Esophagus muscularis mucosa (tissue), 4 donors: ENCODE measurements around the gene TRRAP. TPM values are rescaled to one million over a fixed set of nuclear protein-coding genes. Genes with fewer than 3 reads are reported as not detected.

Experiments
- DNase-seq: peaks from one replicate; pipeline ENCODE4 v3.0.0-alpha.2; 2017; ENCODE audit errors: extremely low spot score
- H3K27ac ChIP-seq, 4 donors: fragments of 200-600 bp; sonication (generic); replicated peaks in 1 of 4; 1 replicate in 3 of 4; 2 replicates in 1 of 4; pipeline ENCODE4 v1.5.1; 2016 to 2019; ENCODE audit warnings: mild to moderate bottlenecking in 1 of 4
- H3K27me3 ChIP-seq, 4 donors: fragments of 200-600 bp; sonication (generic); one replicate each; pipeline versions ENCODE4 v1.5.1 to v1.6.0; 2016 to 2019
- H3K36me3 ChIP-seq, 4 donors: fragments of 200-600 bp; sonication (generic); one replicate each; pipeline ENCODE4 v1.5.1; 2016 to 2019
- H3K4me1 ChIP-seq, 4 donors: fragments of 200-600 bp; sonication (generic); one replicate each; pipeline ENCODE4 v1.5.1; 2016 to 2019
- H3K4me3 ChIP-seq, 4 donors: fragments of 200-600 bp; sonication (generic); 1 replicate in 2 of 4; 2 replicates in 2 of 4; pipeline ENCODE4 v1.5.1; 2016 to 2019; ENCODE audit warnings: mild to moderate bottlenecking in 4 of 4, moderate library complexity in 1 of 4
- H3K9me3 ChIP-seq, 4 donors: fragments of 200-600 bp; sonication (generic); 1 replicate in 3 of 4; 2 replicates in 1 of 4; pipeline ENCODE4 v1.5.1; 2016 to 2019
- CTCF ChIP-seq, 3 experiments: fragments of 200-600 bp in 2 of 3; fragments of 450-650 bp in 1 of 3; sonication (generic) in 2 of 3; IDR thresholded peaks; one replicate each; pipeline ENCODE4 v1.5.1; 2017 to 2019; ENCODE audit warnings: antibody characterized with exemption in 3 of 3, mild to moderate bottlenecking in 2 of 3, moderate library complexity in 1 of 3
- EP300 ChIP-seq: sonication (generic); formaldehyde crosslinking; IDR thresholded peaks from one replicate; pipeline ENCODE4 v1.6.1; 2017; ENCODE audit warnings: antibody characterized with exemption
- POLR2A ChIP-seq: fragments of 450-650 bp; IDR thresholded peaks from one replicate; pipeline ENCODE4 v1.6.1; 2017; ENCODE audit warnings: antibody characterized with exemption, moderate library complexity, mild to moderate bottlenecking, low read depth
- POLR2AphosphoS5 ChIP-seq, 2 donors: sonication (generic); formaldehyde crosslinking; IDR thresholded peaks; one replicate each; pipeline ENCODE4 v1.6.1; 2017; ENCODE audit warnings: antibody characterized with exemption in 2 of 2
- WGBS: methylation state at CpG from one replicate; pipeline ENCODE4 v1.1.5; 2018; 5-methylcytosine and 5-hydroxymethylcytosine counted together
- intact Hi-C: fragments of 100-400 bp; cut with DNase I; formaldehyde crosslinking; loops from one replicate; pipeline ENCODE4 v1.15.1; 2023
- total RNA-seq, 4 donors: library from RNA; depleted of rRNA; stranded (reverse); fragments of >200 nt; gene quantifications; one replicate each; pipeline versions ENCODE4 v1.1.0 to v1.2.1, GENCODE V29; 2016

TRRAP gene
- total RNA-seq, 4 donors from 2014 or later: 22.9 to 38.0 (median 29.7) TPM

DNA sequence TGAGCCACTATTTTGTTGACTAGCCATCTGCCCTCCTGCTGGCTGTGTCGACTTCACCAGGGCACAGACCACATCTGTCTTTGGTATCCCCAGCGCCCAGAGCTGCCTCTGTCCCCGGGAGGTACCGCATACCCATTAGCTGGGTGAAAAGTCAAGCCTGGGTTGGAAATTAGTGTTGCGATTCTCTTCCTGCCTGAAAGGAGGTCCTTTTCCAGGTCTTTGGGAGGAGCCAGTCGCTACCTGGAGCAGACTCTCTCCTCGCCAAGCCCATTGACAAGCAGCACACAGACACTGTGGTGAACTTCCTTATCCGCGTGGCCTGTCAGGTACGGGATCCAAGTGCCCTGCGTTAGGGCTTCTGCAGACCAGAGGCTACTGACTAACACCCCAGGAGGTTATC is 79.4 kb downstream of the TRRAP start:
- no peak for TF ChIP-seq POLR2A
- no peak for TF ChIP-seq POLR2AphosphoS5 (IDR thresholded peaks at IDR 0.05)
- DNase-seq: no peak
- Histone ChIP-seq H3K36me3 (peaks cover 92 to 100% (median 99%) of the 10 kb centered on the region in 4 donors), H3K27ac (no peak overlapping the region), H3K4me3 (no peak overlapping the region), H3K4me1 (no peaks in the 10 kb centered on the region), H3K27me3 (no peaks in the 10 kb centered on the region), H3K9me3 (no peaks in the 10 kb centered on the region)
- intact Hi-C loops: no loop called here
- 91% methylated on average over 11 of the region's 11 CpGs for WGBS

- TF ChIP-seq EP300 (no peak), POLR2A (no peak), CTCF (IDR thresholded peaks at IDR 0.05) (no peak), POLR2AphosphoS5 (IDR thresholded peaks at IDR 0.05) (no peak)
- H3K9me3 ChIP-seq: no peaks in the 10 kb centered on the region
- no peak for DNase-seq
- H3K27ac ChIP-seq: no peak overlapping the region
- no peaks in the 10 kb centered on the region for H3K27me3 ChIP-seq
- no peak overlapping the region for H3K4me3 ChIP-seq
- WGBS: 96% methylated on average over 9 of the region's 9 CpGs
- no peaks in the 10 kb centered on the region for H3K4me1 ChIP-seq
- intact Hi-C loops: no loop called here
- H3K36me3 ChIP-seq: peaks cover 90 to 100% (median 99%) of the 10 kb centered on the region in 4 donors
Measured at GRCh38 chr7:98958968-98959367, 80.6 kb downstream of the TRRAP start.

GRCh38 chr7:98963305-98963704 is 85.0 kb downstream of the TRRAP start:
- H3K27ac ChIP-seq: no peak overlapping the region
- no peaks in the 10 kb centered on the region for H3K9me3 ChIP-seq
- H3K27me3 ChIP-seq: no peaks in the 10 kb centered on the region
- no peak overlapping the region for H3K4me3 ChIP-seq
- no peak for DNase-seq
- no peak for TF ChIP-seq POLR2AphosphoS5 (IDR thresholded peaks at IDR 0.05)
- TF ChIP-seq EP300: no peak
- TF ChIP-seq CTCF (IDR thresholded peaks at IDR 0.05): no peak
- TF ChIP-seq POLR2A: no peak
- peaks cover 87 to 100% (median 99%) of the 10 kb centered on the region in 4 donors for H3K36me3 ChIP-seq
- intact Hi-C loops: no loop called here
- H3K4me1 ChIP-seq: no peaks in the 10 kb centered on the region
- 90% methylated on average over 9 of the region's 10 CpGs for WGBS

DNA sequence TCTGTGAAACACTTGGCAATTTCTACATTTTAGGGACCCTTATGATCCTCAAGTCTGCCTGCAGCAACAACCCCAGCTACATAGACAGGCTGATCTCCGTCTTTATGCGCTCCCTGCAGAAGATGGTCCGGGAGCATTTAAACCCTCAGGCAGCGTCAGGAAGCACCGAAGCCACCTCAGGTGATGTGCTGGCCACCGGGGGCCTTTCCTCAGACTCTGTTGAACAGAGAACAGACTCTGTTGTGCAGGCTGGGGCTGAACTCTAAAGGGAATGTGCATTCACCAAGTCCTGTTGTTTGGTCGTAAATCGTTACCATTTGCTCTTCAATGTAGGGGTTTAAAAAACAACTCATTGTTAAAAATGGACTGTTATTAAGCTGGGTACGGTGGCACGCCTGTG is 86.3 kb downstream of the TRRAP start:
- no peak for DNase-seq
- 99% methylated on average over 10 of the region's 10 CpGs for WGBS
- Histone ChIP-seq H3K36me3 (peaks cover 89 to 100% (median 99%) of the 10 kb centered on the region in 4 donors), H3K4me1 (no peaks in the 10 kb centered on the region), H3K4me3 (no peak overlapping the region), H3K27me3 (no peaks in the 10 kb centered on the region), H3K27ac (no peak overlapping the region), H3K9me3 (no peaks in the 10 kb centered on the region)
- intact Hi-C loops: no loop called here
- TF ChIP-seq POLR2AphosphoS5 (IDR thresholded peaks at IDR 0.05): no peak
- TF ChIP-seq EP300: no peak
- no peak for TF ChIP-seq CTCF (IDR thresholded peaks at IDR 0.05)
- TF ChIP-seq POLR2A: no peak

- Histone ChIP-seq H3K27ac (no peak overlapping the region), H3K4me3 (no peak overlapping the region), H3K4me1 (no peaks in the 10 kb centered on the region), H3K27me3 (no peaks in the 10 kb centered on the region), H3K36me3 (peaks cover 89 to 100% (median 99%) of the 10 kb centered on the region in 4 donors), H3K9me3 (no peaks in the 10 kb centered on the region)
- WGBS: 89% methylated on average over 14 of the region's 14 CpGs
- TF ChIP-seq POLR2AphosphoS5 (IDR thresholded peaks at IDR 0.05) (no peak), POLR2A (no peak), EP300 (no peak), CTCF (IDR thresholded peaks at IDR 0.05) (no peak)
- intact Hi-C loops: no loop called here
- no peak for DNase-seq
Measured at GRCh38 chr7:98968621-98969020, 90.3 kb downstream of the TRRAP start.
